Esophagus muscularis mucosa (tissue), 4 donors: Measurements from ENCODE around the gene RND3. TPM values are rescaled to one million over a fixed set of nuclear protein-coding genes. Genes with fewer than 3 reads are reported as not detected.

ENCODE experiments used
- DNase-seq: peaks from one replicate; pipeline ENCODE4 v3.0.0-alpha.2; 2017; ENCODE audit errors: extremely low spot score
- H3K27ac ChIP-seq, 4 donors: fragments of 200-600 bp; sonication (generic); replicated peaks in 1 of 4; 1 replicate in 3 of 4; 2 replicates in 1 of 4; pipeline ENCODE4 v1.5.1; 2016 to 2019; ENCODE audit warnings: mild to moderate bottlenecking in 1 of 4
- H3K27me3 ChIP-seq, 4 donors: fragments of 200-600 bp; sonication (generic); one replicate each; pipeline versions ENCODE4 v1.5.1 to v1.6.0; 2016 to 2019
- H3K36me3 ChIP-seq, 4 donors: fragments of 200-600 bp; sonication (generic); one replicate each; pipeline ENCODE4 v1.5.1; 2016 to 2019
- H3K4me1 ChIP-seq, 4 donors: fragments of 200-600 bp; sonication (generic); one replicate each; pipeline ENCODE4 v1.5.1; 2016 to 2019
- H3K4me3 ChIP-seq, 4 donors: fragments of 200-600 bp; sonication (generic); 1 replicate in 2 of 4; 2 replicates in 2 of 4; pipeline ENCODE4 v1.5.1; 2016 to 2019; ENCODE audit warnings: mild to moderate bottlenecking in 4 of 4, moderate library complexity in 1 of 4
- H3K9me3 ChIP-seq, 4 donors: fragments of 200-600 bp; sonication (generic); 1 replicate in 3 of 4; 2 replicates in 1 of 4; pipeline ENCODE4 v1.5.1; 2016 to 2019
- CTCF ChIP-seq, 3 experiments: fragments of 200-600 bp in 2 of 3; fragments of 450-650 bp in 1 of 3; sonication (generic) in 2 of 3; IDR thresholded peaks; one replicate each; pipeline ENCODE4 v1.5.1; 2017 to 2019; ENCODE audit warnings: antibody characterized with exemption in 3 of 3, mild to moderate bottlenecking in 2 of 3, moderate library complexity in 1 of 3
- EP300 ChIP-seq: sonication (generic); formaldehyde crosslinking; IDR thresholded peaks from one replicate; pipeline ENCODE4 v1.6.1; 2017; ENCODE audit warnings: antibody characterized with exemption
- POLR2A ChIP-seq: fragments of 450-650 bp; IDR thresholded peaks from one replicate; pipeline ENCODE4 v1.6.1; 2017; ENCODE audit warnings: antibody characterized with exemption, moderate library complexity, mild to moderate bottlenecking, low read depth
- POLR2AphosphoS5 ChIP-seq, 2 donors: sonication (generic); formaldehyde crosslinking; IDR thresholded peaks; one replicate each; pipeline ENCODE4 v1.6.1; 2017; ENCODE audit warnings: antibody characterized with exemption in 2 of 2
- WGBS: methylation state at CpG from one replicate; pipeline ENCODE4 v1.1.5; 2018; 5-methylcytosine and 5-hydroxymethylcytosine counted together
- intact Hi-C: fragments of 100-400 bp; cut with DNase I; formaldehyde crosslinking; loops from one replicate; pipeline ENCODE4 v1.15.1; 2023
- total RNA-seq, 4 donors: library from RNA; depleted of rRNA; stranded (reverse); fragments of >200 nt; gene quantifications; one replicate each; pipeline versions ENCODE4 v1.1.0 to v1.2.1, GENCODE V29; 2016

The RND3 gene
- total RNA-seq, 4 donors from 2014 or later: 39.6 to 219 (median 73.5) TPM

GRCh38 chr2:150479075-150479915 lies 8.2 kb downstream of the RND3 start:
- no peaks in the 10 kb centered on the region for H3K27me3 ChIP-seq
- peaks cover 0 to 7% (median under 1%) of the 10 kb centered on the region in 4 donors for H3K36me3 ChIP-seq
- peak overlapping the region in 1 of 4 donors; percentile 26 for H3K4me3 ChIP-seq
- 44% methylated on average over 3 of the region's 3 CpGs for WGBS
- peak overlapping the region; percentile 78 to 98 (median 96) for H3K27ac ChIP-seq
- no peak for DNase-seq
- H3K4me1 ChIP-seq: peaks cover 88 to 100% (median 100%) of the 10 kb centered on the region in 4 donors
- H3K9me3 ChIP-seq: no peaks in the 10 kb centered on the region
- no peak for TF ChIP-seq CTCF (IDR thresholded peaks at IDR 0.05)
- no peak for TF ChIP-seq POLR2A
- no peak for TF ChIP-seq EP300
- no peak for TF ChIP-seq POLR2AphosphoS5 (IDR thresholded peaks at IDR 0.05)
- intact Hi-C loops: no loop called here

- H3K9me3 ChIP-seq: no peaks in the 10 kb centered on the region
- peak overlapping the region in 1 of 4 donors; percentile 26 for H3K4me3 ChIP-seq
- H3K36me3 ChIP-seq: peaks cover 0 to 14% (median 8%) of the 10 kb centered on the region in 4 donors
- intact Hi-C loops: no loop called here
- peak overlapping the region; percentile 78 to 98 (median 96) for H3K27ac ChIP-seq
- TF ChIP-seq POLR2A: no peak
- TF ChIP-seq EP300: no peak
- no peak for TF ChIP-seq POLR2AphosphoS5 (IDR thresholded peaks at IDR 0.05)
- no peak for TF ChIP-seq CTCF (IDR thresholded peaks at IDR 0.05)
- 30% methylated on average over 6 of the region's 6 CpGs for WGBS
- no peak for DNase-seq
- H3K27me3 ChIP-seq: no peaks in the 10 kb centered on the region
- peaks cover 88 to 100% (median 100%) of the 10 kb centered on the region in 4 donors for H3K4me1 ChIP-seq
Observed at GRCh38 chr2:150478200-150478974, 9.1 kb downstream of the RND3 start.

GRCh38 chr2:150477347-150477746 lies 10.1 kb downstream of the RND3 start:
- peaks cover 88 to 100% (median 99%) of the 10 kb centered on the region in 4 donors for H3K4me1 ChIP-seq
- H3K4me3 ChIP-seq: peak overlapping the region in 3 of 4 donors; percentile 13 to 31 (median 23)
- intact Hi-C loops: no loop called here
- no peaks in the 10 kb centered on the region for H3K9me3 ChIP-seq
- no peaks in the 10 kb centered on the region for H3K27me3 ChIP-seq
- H3K36me3 ChIP-seq: peaks cover 0 to 23% (median 9%) of the 10 kb centered on the region in 4 donors
- TF ChIP-seq POLR2AphosphoS5 (IDR thresholded peaks at IDR 0.05) (no peak), EP300 (no peak), CTCF (IDR thresholded peaks at IDR 0.05) (no peak), POLR2A (no peak)
- no peak for DNase-seq
- H3K27ac ChIP-seq: peak overlapping the region; percentile 78 to 98 (median 96)
- 52% methylated on average over 3 of the region's 3 CpGs for WGBS

- Histone ChIP-seq H3K9me3 (no peaks in the 10 kb centered on the region), H3K27me3 (no peaks in the 10 kb centered on the region), H3K4me3 (peak overlapping the region; percentile 7 to 31 (median 18)), H3K27ac (peak overlapping the region; percentile 78 to 98 (median 96)), H3K4me1 (peaks cover 88 to 100% (median 99%) of the 10 kb centered on the region in 4 donors), H3K36me3 (peaks cover 0 to 28% (median 9%) of the 10 kb centered on the region in 4 donors)
- WGBS: 31% methylated on average over 7 of the region's 7 CpGs
- DNase-seq: no peak
- TF ChIP-seq EP300 (peak; percentile 58), POLR2AphosphoS5 (IDR thresholded peaks at IDR 0.05) (no peak)
- intact Hi-C loops: no loop called here
Observed at GRCh38 chr2:150476809-150477302, 10.6 kb downstream of the RND3 start.
